ENCODE results near the gene NHS.

NHS gene

DNA sequence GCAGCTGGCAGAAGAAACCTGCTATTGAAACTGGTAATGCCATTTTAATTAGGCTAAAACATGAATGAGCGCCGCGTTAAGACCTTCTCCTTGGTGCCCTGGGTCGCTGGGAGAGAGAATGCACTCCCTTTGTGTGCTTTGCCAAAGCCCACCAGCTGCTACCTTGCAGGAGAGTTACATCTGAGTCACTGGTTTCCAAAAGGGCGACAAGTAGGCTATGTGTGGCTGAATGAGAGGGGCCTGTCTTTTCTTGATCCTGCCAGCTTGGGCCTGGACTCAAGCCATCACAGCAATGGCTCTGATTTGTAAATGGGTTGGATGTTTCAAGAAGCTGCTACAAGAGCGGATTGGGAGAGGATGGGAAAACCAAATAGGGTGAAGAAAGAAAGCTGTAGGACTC, 81.5 kb downstream of the NHS start:
- no peak overlapping the region for H3K9ac ChIP-seq (ENCODE audit: low read depth, low read length)
- H3K27me3 ChIP-seq (ENCODE audit: control insufficient read depth, insufficient read depth, low read length): no peaks in the 10 kb centered on the region
- H3K9me3 ChIP-seq (ENCODE audit: control insufficient read depth, insufficient read depth, low read length): no peaks in the 10 kb centered on the region
- no peaks in the 10 kb centered on the region for H3K36me3 ChIP-seq (ENCODE audit: control insufficient read depth, insufficient read depth, low read length)
- no peak overlapping the region for H3K4me3 ChIP-seq (ENCODE audit: low read depth, low read length)
- peaks cover 6% of the 10 kb centered on the region for H3K4me1 ChIP-seq (ENCODE audit: control insufficient read depth, insufficient read depth, low read length)

GRCh38 chrX:17459008-17459611, 84.1 kb downstream of the NHS start:
- Histone ChIP-seq H3K4me1 (ENCODE audit: control insufficient read depth, insufficient read depth, low read length) (peaks cover 17% of the 10 kb centered on the region), H3K27me3 (ENCODE audit: control insufficient read depth, insufficient read depth, low read length) (no peaks in the 10 kb centered on the region), H3K9ac (ENCODE audit: low read depth, low read length) (no peak overlapping the region), H3K9me3 (ENCODE audit: control insufficient read depth, insufficient read depth, low read length) (no peaks in the 10 kb centered on the region), H3K4me3 (ENCODE audit: low read depth, low read length) (no peak overlapping the region), H3K36me3 (ENCODE audit: control insufficient read depth, insufficient read depth, low read length) (no peaks in the 10 kb centered on the region)

DNA sequence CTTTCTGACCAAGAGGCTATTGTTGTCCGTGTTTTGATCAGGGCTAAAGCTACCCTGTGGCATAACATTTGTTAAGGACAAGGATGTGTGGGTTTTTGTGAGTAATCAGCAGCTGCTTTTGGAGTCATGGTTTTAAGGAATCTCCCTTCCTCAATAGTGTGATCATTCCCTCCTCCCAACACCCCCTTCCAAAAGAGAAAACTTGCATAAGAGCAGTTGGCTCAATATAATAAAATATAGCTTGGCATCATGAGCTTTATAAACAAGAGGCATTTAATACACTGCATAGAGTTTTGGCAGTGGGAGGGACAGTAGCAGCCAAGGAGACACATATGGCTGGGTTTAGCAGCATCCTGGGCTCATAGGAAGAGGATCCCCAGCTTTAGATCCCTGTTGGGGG, 84.7 kb downstream of the NHS start:
- peaks cover 20% of the 10 kb centered on the region for H3K4me1 ChIP-seq (ENCODE audit: control insufficient read depth, insufficient read depth, low read length)
- no peaks in the 10 kb centered on the region for H3K9me3 ChIP-seq (ENCODE audit: control insufficient read depth, insufficient read depth, low read length)
- H3K9ac ChIP-seq (ENCODE audit: low read depth, low read length): no peak overlapping the region
- no peak overlapping the region for H3K4me3 ChIP-seq (ENCODE audit: low read depth, low read length)
- no peaks in the 10 kb centered on the region for H3K27me3 ChIP-seq (ENCODE audit: control insufficient read depth, insufficient read depth, low read length)
- no peaks in the 10 kb centered on the region for H3K36me3 ChIP-seq (ENCODE audit: control insufficient read depth, insufficient read depth, low read length)

DNA sequence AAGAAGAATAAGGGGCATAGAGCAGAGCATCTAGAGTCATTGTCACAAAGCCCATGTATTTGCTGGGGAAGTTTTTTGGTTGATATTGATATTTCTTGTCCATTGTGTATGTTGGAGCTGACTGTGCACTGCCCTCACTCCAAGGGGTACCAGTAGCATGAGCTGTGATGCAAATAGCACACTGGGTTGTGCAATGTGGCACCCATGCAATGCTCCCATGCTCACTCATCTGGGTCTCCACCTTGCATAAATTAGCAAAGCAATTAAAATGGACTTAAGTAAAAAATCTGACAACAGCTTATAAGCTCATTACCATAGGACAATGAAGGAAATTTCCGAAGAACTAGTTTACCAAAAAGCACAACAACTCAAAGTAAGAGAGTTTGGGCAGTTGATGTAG, 87.9 kb downstream of the NHS start:
- no peaks in the 10 kb centered on the region for H3K36me3 ChIP-seq (ENCODE audit: control insufficient read depth, insufficient read depth, low read length)
- H3K27me3 ChIP-seq (ENCODE audit: control insufficient read depth, insufficient read depth, low read length): no peaks in the 10 kb centered on the region
- H3K4me3 ChIP-seq (ENCODE audit: low read depth, low read length): no peak overlapping the region
- H3K9me3 ChIP-seq (ENCODE audit: control insufficient read depth, insufficient read depth, low read length): no peaks in the 10 kb centered on the region
- no peak overlapping the region for H3K9ac ChIP-seq (ENCODE audit: low read depth, low read length)
- peaks cover 20% of the 10 kb centered on the region for H3K4me1 ChIP-seq (ENCODE audit: control insufficient read depth, insufficient read depth, low read length)

- no peaks in the 10 kb centered on the region for H3K9me3 ChIP-seq (ENCODE audit: control insufficient read depth, insufficient read depth, low read length)
- no peak overlapping the region for H3K9ac ChIP-seq (ENCODE audit: low read depth, low read length)
- peaks cover 16% of the 10 kb centered on the region for H3K4me1 ChIP-seq (ENCODE audit: control insufficient read depth, insufficient read depth, low read length)
- no peaks in the 10 kb centered on the region for H3K36me3 ChIP-seq (ENCODE audit: control insufficient read depth, insufficient read depth, low read length)
- H3K4me3 ChIP-seq (ENCODE audit: low read depth, low read length): no peak overlapping the region
- H3K27me3 ChIP-seq (ENCODE audit: control insufficient read depth, insufficient read depth, low read length): no peaks in the 10 kb centered on the region
These were observed 89.2 kb downstream of the NHS start for GRCh38 chrX:17464194-17464593.

- H3K4me1 ChIP-seq (ENCODE audit: control insufficient read depth, insufficient read depth, low read length): peaks cover 15% of the 10 kb centered on the region
- no peak overlapping the region for H3K9ac ChIP-seq (ENCODE audit: low read depth, low read length)
- H3K36me3 ChIP-seq (ENCODE audit: control insufficient read depth, insufficient read depth, low read length): no peaks in the 10 kb centered on the region
- no peak overlapping the region for H3K4me3 ChIP-seq (ENCODE audit: low read depth, low read length)
- H3K27me3 ChIP-seq (ENCODE audit: control insufficient read depth, insufficient read depth, low read length): no peaks in the 10 kb centered on the region
- H3K9me3 ChIP-seq (ENCODE audit: control insufficient read depth, insufficient read depth, low read length): no peaks in the 10 kb centered on the region
These were observed 90.2 kb downstream of the NHS start for GRCh38 chrX:17465201-17465600.

GRCh38 chrX:17465802-17466201, 90.8 kb downstream of the NHS start:
- Histone ChIP-seq H3K4me3 (ENCODE audit: low read depth, low read length) (no peak overlapping the region), H3K9me3 (ENCODE audit: control insufficient read depth, insufficient read depth, low read length) (no peaks in the 10 kb centered on the region), H3K9ac (ENCODE audit: low read depth, low read length) (no peak overlapping the region), H3K36me3 (ENCODE audit: control insufficient read depth, insufficient read depth, low read length) (no peaks in the 10 kb centered on the region), H3K27me3 (ENCODE audit: control insufficient read depth, insufficient read depth, low read length) (no peaks in the 10 kb centered on the region), H3K4me1 (ENCODE audit: control insufficient read depth, insufficient read depth, low read length) (peaks cover 15% of the 10 kb centered on the region)

- no peak overlapping the region for H3K4me3 ChIP-seq (ENCODE audit: low read depth, low read length)
- H3K36me3 ChIP-seq (ENCODE audit: control insufficient read depth, insufficient read depth, low read length): no peaks in the 10 kb centered on the region
- no peaks in the 10 kb centered on the region for H3K27me3 ChIP-seq (ENCODE audit: control insufficient read depth, insufficient read depth, low read length)
- H3K4me1 ChIP-seq (ENCODE audit: control insufficient read depth, insufficient read depth, low read length): no peaks in the 10 kb centered on the region
- H3K9me3 ChIP-seq (ENCODE audit: control insufficient read depth, insufficient read depth, low read length): no peaks in the 10 kb centered on the region
- H3K9ac ChIP-seq (ENCODE audit: low read depth, low read length): no peak overlapping the region
These were observed 95.1 kb downstream of the NHS start for GRCh38 chrX:17470136-17470535.

GRCh38 chrX:17471121-17471520, 96.1 kb downstream of the NHS start:
- Histone ChIP-seq H3K9ac (ENCODE audit: low read depth, low read length) (no peak overlapping the region), H3K27me3 (ENCODE audit: control insufficient read depth, insufficient read depth, low read length) (no peaks in the 10 kb centered on the region), H3K9me3 (ENCODE audit: control insufficient read depth, insufficient read depth, low read length) (no peaks in the 10 kb centered on the region), H3K4me3 (ENCODE audit: low read depth, low read length) (no peak overlapping the region), H3K4me1 (ENCODE audit: control insufficient read depth, insufficient read depth, low read length) (no peaks in the 10 kb centered on the region), H3K36me3 (ENCODE audit: control insufficient read depth, insufficient read depth, low read length) (no peaks in the 10 kb centered on the region)

GRCh38 chrX:17471861-17472260, 96.9 kb downstream of the NHS start:
- Histone ChIP-seq H3K27me3 (ENCODE audit: control insufficient read depth, insufficient read depth, low read length) (no peaks in the 10 kb centered on the region), H3K4me1 (ENCODE audit: control insufficient read depth, insufficient read depth, low read length) (no peaks in the 10 kb centered on the region), H3K36me3 (ENCODE audit: control insufficient read depth, insufficient read depth, low read length) (no peaks in the 10 kb centered on the region), H3K9me3 (ENCODE audit: control insufficient read depth, insufficient read depth, low read length) (no peaks in the 10 kb centered on the region), H3K4me3 (ENCODE audit: low read depth, low read length) (no peak overlapping the region), H3K9ac (ENCODE audit: low read depth, low read length) (no peak overlapping the region)

GRCh38 chrX:17472424-17472823, 97.4 kb downstream of the NHS start:
- Histone ChIP-seq H3K36me3 (ENCODE audit: control insufficient read depth, insufficient read depth, low read length) (no peaks in the 10 kb centered on the region), H3K9me3 (ENCODE audit: control insufficient read depth, insufficient read depth, low read length) (no peaks in the 10 kb centered on the region), H3K9ac (ENCODE audit: low read depth, low read length) (no peak overlapping the region), H3K27me3 (ENCODE audit: control insufficient read depth, insufficient read depth, low read length) (no peaks in the 10 kb centered on the region), H3K4me1 (ENCODE audit: control insufficient read depth, insufficient read depth, low read length) (no peaks in the 10 kb centered on the region), H3K4me3 (ENCODE audit: low read depth, low read length) (no peak overlapping the region)

- no peaks in the 10 kb centered on the region for H3K9me3 ChIP-seq (ENCODE audit: control insufficient read depth, insufficient read depth, low read length)
- no peak overlapping the region for H3K9ac ChIP-seq (ENCODE audit: low read depth, low read length)
- no peak overlapping the region for H3K4me3 ChIP-seq (ENCODE audit: low read depth, low read length)
- H3K4me1 ChIP-seq (ENCODE audit: control insufficient read depth, insufficient read depth, low read length): no peaks in the 10 kb centered on the region
- no peaks in the 10 kb centered on the region for H3K36me3 ChIP-seq (ENCODE audit: control insufficient read depth, insufficient read depth, low read length)
- H3K27me3 ChIP-seq (ENCODE audit: control insufficient read depth, insufficient read depth, low read length): no peaks in the 10 kb centered on the region
These were observed 98.0 kb downstream of the NHS start for GRCh38 chrX:17473021-17473420.
